Lower leg skin (tissue), 4 donors: Measurements from ENCODE around the gene IRF2. TPM values are rescaled to one million over a fixed set of nuclear protein-coding genes. Genes with fewer than 3 reads are reported as not detected.

ENCODE experiments used
- DNase-seq, 2 donors: peaks; one replicate each; pipeline ENCODE4 v3.0.0-alpha.2; 2019; ENCODE audit warnings: low spot score in 2 of 2
- H3K4me3 ChIP-seq: fragments of 200-600 bp; sonication (generic); 2 replicates; pipeline ENCODE4 v1.5.1; 2017; ENCODE audit warnings: mild to moderate bottlenecking, low read depth; ENCODE audit not compliant: poor library complexity, severe bottlenecking
- POLR2A ChIP-seq, 2 donors: fragments of 450-650 bp; IDR thresholded peaks; one replicate each; pipeline ENCODE4 v1.6.1; 2016 to 2017; ENCODE audit warnings: antibody characterized with exemption in 2 of 2, mild to moderate bottlenecking in 1 of 2, moderate library complexity in 1 of 2
- WGBS, 2 donors: methylation state at CpG; one replicate each; pipeline ENCODE4 v1.1.5; 2018; 5-methylcytosine and 5-hydroxymethylcytosine counted together
- intact Hi-C: fragments of 100-400 bp; cut with DNase I; formaldehyde crosslinking; loops from one replicate; pipeline ENCODE4 v1.15.0; 2023; ENCODE audit warnings: low total_unique reads
- total RNA-seq, 4 donors: library from RNA; depleted of rRNA; stranded (reverse); fragments of >200 nt; gene quantifications; one replicate each; pipeline ENCODE4 v1.1.0, GENCODE V29; 2016
- TF ChIP-seq, protein P1 (sequence below), 3 donors: fragments of 450-650 bp; IDR thresholded peaks; one replicate each; pipeline ENCODE4 v1.5.1; 2016; ENCODE audit warnings: antibody characterized with exemption in 3 of 3, mild to moderate bottlenecking in 3 of 3, moderate library complexity in 2 of 3

Gene IRF2
- total RNA-seq, result 10 to 100 TPM; 31.6 to 44.0 (median 38.4) TPM

DNA sequence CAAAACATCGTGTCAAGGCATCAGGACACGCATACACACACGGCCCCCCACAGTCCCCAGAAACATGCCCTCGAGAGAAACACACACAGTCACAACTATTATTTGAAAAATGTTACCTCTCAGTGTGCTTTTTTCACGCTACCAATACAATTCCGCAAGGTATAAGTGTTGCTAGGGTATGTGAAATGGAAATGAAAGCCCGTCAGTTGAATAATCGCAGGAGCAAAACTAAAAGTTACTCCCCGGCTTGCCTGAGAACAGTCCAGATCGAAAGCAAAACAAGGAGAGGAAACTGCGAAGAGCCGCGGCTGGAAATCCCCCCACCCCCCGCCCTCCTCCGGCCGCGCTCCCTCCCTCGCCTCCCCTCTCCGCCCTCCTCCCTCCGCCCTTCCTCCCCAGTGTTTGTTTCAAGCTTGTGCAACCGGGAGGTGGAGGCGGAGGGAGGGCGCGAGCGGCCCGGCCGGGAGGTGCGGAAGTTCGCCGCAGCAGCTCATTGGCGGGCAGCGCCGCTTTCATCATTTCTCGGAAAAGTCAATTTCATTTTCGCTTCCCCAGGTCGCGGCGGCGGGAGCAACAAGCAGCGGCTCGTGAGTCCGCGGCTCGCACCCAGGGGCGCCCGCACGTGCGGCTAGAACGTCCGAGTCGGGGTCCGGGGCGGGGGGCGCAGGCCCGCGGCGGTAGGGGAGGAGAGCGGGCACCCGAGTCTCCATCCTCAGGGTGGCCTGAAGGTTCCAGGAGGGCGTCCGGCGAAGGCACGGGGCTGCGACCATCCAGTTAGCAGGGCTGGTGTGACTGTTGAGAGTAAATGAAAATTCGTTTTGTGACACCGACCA lies at the start of gene IRF2:
IRF2 (minus strand) TSS at position 288 of the 833 bp plus-strand sequence. CDS start 45,486 bp downstream, outside the sequence.
- DNase-seq, result peak; percentile 96 to 99
- peak within 1 kb of the TSS; percentile 95 for H3K4me3 ChIP-seq
- intact Hi-C loops, result loop anchor here (5.0 kb wide), 1 partner anchor 63 kb away; no protein-coding TSS in a partner anchor
- TF ChIP-seq, protein P1, sequence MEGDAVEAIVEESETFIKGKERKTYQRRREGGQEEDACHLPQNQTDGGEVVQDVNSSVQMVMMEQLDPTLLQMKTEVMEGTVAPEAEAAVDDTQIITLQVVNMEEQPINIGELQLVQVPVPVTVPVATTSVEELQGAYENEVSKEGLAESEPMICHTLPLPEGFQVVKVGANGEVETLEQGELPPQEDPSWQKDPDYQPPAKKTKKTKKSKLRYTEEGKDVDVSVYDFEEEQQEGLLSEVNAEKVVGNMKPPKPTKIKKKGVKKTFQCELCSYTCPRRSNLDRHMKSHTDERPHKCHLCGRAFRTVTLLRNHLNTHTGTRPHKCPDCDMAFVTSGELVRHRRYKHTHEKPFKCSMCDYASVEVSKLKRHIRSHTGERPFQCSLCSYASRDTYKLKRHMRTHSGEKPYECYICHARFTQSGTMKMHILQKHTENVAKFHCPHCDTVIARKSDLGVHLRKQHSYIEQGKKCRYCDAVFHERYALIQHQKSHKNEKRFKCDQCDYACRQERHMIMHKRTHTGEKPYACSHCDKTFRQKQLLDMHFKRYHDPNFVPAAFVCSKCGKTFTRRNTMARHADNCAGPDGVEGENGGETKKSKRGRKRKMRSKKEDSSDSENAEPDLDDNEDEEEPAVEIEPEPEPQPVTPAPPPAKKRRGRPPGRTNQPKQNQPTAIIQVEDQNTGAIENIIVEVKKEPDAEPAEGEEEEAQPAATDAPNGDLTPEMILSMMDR (IDR thresholded peaks at IDR 0.05), result no peak
- TF ChIP-seq POLR2A (IDR thresholded peaks at IDR 0.05), result peak in 1 of 2 donors; percentile 87
- 0% methylated on average over 61 to 66 of the region's 66 CpGs for WGBS, 2 donors

DNA sequence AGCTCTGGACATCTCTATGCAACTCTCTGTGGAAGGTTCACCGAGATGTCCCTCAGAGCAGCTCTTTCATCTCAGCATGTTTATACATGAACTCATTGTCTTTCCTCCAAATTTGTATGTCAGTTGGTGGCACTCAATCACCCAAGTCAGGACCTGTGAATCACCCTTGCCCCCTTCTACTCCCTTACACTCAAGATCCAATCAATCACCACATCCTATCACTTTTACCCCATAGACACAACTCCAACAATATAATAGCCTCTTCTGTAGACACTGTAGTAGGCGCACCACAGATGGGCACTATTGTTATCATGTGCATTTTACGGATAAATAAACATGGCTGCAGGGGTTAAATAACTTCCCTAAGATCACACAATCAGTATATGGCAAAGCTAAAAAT lies 41.3 kb upstream of the IRF2 start:
- intact Hi-C loops, result no loop called here
- no peak overlapping the region for H3K4me3 ChIP-seq
- TF ChIP-seq POLR2A (IDR thresholded peaks at IDR 0.05), result no peak
- TF ChIP-seq, protein P1 (IDR thresholded peaks at IDR 0.05), result no peak
- 87 to 91% methylated on average over 3 of the region's 3 CpGs for WGBS, 2 donors
- no peak for DNase-seq

DNA sequence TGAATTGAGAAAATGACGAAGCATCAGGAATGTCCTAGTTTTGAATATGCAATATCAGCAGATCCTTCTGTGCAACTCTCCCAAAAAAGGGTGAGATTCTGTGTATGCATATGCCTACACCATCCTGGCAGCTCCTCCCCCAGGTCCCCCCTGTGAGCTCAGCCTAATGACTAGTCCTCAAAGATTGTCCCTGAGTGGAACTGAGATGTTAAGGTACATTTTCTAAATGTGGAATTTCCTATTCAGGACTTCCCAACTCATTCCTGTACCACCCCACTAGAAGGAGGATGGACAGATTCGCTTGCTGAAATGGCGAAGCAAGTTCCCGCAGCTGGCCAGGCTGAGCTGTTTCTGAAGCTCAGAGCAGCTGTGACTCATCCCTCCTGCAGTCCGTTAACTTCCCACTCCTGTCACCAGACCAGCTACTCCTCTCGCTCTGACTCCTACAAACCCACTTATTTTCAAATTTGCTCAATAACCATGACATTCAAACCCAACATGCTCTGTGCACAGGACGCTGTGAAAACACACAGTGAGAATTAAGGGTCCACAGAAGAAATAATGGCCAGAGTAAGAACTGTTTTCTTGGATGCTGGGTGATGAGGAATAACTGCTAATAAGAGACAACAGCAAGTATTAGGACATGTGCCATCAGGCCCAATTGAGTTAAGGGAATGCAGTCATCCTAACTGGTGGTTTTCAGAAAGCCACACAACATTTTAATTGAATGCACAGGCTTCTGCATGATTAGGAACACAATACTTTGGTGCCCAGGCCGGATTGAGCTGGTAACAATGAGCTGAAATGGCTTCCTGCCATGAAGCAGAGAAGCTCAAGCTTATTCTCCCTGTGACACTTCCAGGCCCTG lies 40.0 kb upstream of the IRF2 start:
- 29 to 33% methylated on average over 8 of the region's 8 CpGs for WGBS, 2 donors
- intact Hi-C loops, result no loop called here
- peak; percentile 55 to 91 for DNase-seq
- TF ChIP-seq POLR2A (IDR thresholded peaks at IDR 0.05), result no peak
- TF ChIP-seq, protein P1 (IDR thresholded peaks at IDR 0.05), result no peak
- no peak overlapping the region for H3K4me3 ChIP-seq

DNA sequence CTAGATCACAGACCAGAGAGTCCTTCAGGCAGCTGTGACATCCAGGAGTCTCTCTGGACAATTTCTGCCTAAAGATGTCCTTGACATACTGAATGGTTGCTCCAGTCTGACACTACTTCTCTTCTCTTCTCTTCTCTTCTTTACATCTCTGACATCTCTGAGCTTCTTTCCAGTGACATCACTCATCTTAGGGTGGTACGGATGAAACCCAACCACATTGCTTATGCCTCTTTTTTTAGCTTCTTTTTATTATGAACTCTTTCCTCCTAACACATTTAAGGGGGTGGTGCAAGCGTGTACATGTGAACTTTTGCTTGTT lies 39.4 kb upstream of the IRF2 start:
- intact Hi-C loops, result no loop called here
- TF ChIP-seq, protein P1 (IDR thresholded peaks at IDR 0.05), result no peak
- no peak for TF ChIP-seq POLR2A (IDR thresholded peaks at IDR 0.05)
- no peak for DNase-seq
- no peak overlapping the region for H3K4me3 ChIP-seq
- 52 to 72% methylated on average over 2 of the region's 2 CpGs for WGBS, 2 donors

DNA sequence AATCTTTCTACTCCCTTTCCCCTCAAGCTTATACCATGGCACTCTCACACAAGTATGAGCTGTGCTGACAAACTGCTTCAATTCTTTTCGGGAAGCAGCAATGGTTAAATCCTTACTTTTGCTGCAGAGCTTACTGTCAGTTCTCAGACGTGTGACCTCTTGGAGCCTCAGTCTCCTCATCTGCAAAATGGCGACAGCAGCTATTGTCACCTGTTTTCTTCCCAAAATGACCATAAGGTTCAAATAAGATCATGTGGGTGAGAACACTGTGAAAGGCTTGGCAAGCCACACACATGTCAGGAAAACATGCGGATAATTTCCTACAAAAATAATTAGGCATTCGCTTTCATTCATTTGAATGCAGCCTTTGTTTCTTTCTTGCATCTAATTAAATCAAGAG lies 36.8 kb upstream of the IRF2 start:
- DNase-seq, result no peak
- intact Hi-C loops, result no loop called here
- H3K4me3 ChIP-seq, result no peak overlapping the region
- TF ChIP-seq, protein P1 (IDR thresholded peaks at IDR 0.05), result no peak
- no peak for TF ChIP-seq POLR2A (IDR thresholded peaks at IDR 0.05)
- 87 to 89% methylated on average over 5 of the region's 5 CpGs for WGBS, 2 donors
